Activated CD4-positive, alpha-beta T cell treated with anti-CD3 and anti-CD28 coated beads, Interleukin-2, amount 50 U/mL, for 1 hour (primary cell): ENCODE results near the gene SYT6.

Source experiments
- DNase-seq: peaks from one replicate; pipeline ENCODE4 v3.0.0-alpha.2; 2020

SYT6 gene

DNA sequence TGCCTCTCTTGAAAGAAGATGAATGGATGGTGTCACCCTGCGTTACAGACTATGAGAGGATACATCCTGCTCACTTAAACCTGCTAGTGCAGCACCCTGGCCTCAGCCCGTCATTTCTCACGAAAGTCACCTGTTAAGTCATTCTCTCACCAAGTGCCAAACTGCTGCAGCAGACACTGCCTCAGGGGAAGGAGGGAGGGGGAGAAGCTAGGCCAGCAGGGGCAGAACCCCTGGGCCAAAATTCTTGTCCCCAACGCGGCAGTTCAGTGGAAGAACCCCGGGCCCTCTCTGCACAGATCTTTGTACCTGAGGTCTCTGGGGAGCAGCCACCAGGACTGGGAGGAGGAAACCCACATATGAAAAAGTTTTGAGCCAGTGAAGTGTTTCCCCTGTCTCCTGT, 37.6 kb downstream of the SYT6 start:
- no peak for DNase-seq

- DNase-seq: no peak
Observed at GRCh38 chr1:114114185-114115094, 39.2 kb downstream of the SYT6 start.

DNA sequence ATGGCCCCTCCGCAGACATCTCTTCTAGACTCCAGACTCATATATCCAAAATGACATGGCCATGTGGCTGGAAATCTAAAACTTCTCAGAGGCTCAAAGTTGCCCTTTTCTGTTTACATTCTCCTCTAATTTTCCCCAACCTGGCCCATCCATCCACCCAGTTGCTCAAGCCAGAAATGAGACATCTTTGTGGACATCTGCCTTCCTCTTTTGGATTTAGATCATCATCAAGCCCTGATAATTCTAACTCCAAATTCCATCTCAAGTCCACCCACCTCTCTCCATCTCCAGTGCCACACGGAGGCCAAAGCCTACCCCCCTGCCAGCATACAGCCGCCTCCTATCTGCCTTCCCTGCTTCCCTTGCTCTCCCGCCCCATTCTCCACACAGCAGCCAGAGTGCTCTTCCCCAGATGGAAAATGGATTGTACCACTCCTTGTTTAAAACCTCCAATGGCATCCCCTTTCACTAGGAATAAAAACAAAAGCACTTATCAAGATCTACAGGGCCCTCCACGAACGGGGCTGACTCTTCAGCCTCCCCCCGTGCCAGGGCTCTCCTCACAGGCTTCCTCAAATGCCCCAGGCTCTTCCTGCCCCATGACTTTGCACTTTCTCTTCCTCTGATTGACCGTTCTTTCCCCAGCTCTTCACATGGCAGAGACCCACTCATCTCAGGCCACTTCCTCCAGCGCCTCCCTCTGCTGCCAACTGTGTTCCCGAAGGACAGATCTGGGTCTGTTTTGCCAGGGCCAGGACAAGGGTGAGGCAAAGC, 40.1 kb downstream of the SYT6 start:
- no peak for DNase-seq

GRCh38 chr1:114112775-114113174, 40.9 kb downstream of the SYT6 start:
- DNase-seq: no peak

GRCh38 chr1:114111731-114112641, 41.7 kb downstream of the SYT6 start:
- no peak for DNase-seq

GRCh38 chr1:114109981-114110380, 43.7 kb downstream of the SYT6 start:
- no peak for DNase-seq

DNA sequence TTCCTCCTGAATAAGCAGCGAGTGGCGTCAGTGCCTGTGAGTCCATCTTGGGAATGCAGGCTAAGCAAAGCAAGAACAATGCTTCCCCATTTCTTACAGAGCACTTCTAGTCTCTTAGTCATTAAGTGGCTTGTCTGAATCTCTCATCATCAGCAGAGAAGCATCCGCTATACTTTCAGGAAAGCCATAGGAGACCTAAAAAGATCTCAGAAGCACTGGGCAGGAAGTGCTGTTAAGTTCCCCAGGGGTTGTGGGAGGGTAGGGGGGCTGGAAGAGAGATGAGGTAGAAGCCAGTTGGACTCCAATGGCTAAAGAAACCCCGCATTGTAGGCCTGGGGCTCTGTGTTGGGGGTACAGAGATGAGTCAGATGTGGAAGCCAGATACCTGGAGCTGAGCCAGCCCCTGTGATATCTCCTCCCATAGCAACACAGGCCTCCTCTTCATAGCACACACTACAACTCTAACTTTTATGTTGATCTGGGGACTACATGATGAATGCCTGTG, 44.9 kb downstream of the SYT6 start:
- DNase-seq: no peak

GRCh38 chr1:114107474-114108435, 45.9 kb downstream of the SYT6 start:
- DNase-seq: no peak

GRCh38 chr1:114105421-114105979, 48.2 kb downstream of the SYT6 start:
- DNase-seq: no peak

DNA sequence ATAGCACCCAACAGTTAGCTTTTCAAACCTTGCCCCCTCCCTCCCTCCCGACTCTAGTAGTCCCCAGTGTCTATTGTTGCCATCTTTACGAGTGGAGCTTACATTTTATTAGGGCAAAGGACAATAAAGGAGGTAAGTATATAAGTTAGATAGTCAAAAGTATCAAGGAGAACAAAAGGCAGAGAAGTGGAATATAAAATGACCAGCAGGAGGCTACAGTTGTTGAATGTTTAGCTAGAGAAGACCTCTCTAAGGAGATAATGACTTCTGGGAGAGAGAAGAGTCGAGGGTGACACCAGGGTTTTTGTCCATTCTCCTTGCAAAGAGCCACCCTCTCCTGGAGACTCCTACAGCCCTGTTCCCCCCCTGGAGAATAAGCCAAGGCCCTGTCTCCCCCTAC, 48.7 kb downstream of the SYT6 start:
- no peak for DNase-seq

DNA sequence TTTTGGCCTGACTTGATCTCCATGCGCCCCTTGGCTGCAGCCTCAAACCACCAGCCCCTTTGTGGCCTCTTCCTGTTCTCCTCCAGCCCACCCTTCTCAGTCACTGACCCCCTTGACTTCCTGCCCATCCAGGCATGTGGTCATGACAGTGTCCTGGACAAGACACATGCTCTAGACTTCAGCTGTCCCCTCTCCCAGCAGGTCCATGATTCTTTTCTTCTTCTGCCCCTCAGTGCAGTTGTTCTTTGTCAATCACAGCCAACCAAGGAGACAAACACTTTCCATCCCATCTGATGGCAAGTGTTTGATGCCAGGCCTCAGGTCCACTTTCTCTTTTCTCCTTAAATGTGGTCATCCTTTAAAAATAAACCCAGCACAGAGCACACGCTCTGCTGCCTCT, 49.7 kb downstream of the SYT6 start:
- DNase-seq: no peak

- no peak for DNase-seq
Observed at GRCh38 chr1:114102136-114102535, 51.5 kb downstream of the SYT6 start.

GRCh38 chr1:114100148-114100547, 53.5 kb downstream of the SYT6 start:
- DNase-seq: no peak

GRCh38 chr1:114099268-114099667, 54.4 kb downstream of the SYT6 start:
- no peak for DNase-seq

DNA sequence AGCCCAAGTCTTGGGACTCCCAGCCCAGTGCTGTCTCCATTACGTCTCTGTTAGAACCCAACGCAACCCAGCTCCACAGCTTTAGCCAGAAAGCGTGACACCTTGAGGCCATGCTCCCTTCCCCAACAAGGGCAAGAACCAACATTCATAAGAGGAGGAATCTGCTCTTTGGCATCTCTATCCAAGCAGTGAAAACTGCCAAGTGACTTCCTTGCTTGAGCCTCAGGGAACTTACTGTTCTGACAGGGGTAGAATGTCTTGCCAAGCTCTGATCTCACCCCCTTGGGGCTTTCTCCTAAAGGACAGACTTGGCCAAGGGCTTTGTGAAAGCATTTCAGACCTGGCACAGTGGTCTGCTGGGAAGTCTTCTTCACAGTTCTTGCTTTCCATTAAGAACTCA, 56.6 kb downstream of the SYT6 start:
- no peak for DNase-seq

DNA sequence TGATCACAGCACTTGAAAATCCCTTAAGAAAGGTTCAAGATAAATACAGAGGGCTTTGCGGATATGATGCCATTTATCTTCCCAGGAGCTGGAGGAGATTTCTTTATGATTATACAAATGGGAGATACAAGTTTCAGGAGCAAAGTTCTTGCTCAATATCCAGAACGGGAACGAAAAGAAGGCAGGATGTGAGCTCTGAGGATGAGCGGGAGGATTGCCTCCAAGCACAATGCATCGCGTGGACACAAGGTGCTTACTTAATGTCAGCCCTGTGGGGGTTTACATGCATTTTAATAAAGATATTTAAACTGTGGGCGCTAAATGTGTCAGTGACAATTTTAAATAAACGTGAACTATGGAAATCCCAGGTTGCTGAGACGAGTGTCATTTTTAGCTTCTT, 59.0 kb downstream of the SYT6 start:
- no peak for DNase-seq

GRCh38 chr1:114094363-114094634, 59.4 kb downstream of the SYT6 start:
- no peak for DNase-seq

GRCh38 chr1:114093624-114094362, 59.9 kb downstream of the SYT6 start:
- DNase-seq: no peak

DNA sequence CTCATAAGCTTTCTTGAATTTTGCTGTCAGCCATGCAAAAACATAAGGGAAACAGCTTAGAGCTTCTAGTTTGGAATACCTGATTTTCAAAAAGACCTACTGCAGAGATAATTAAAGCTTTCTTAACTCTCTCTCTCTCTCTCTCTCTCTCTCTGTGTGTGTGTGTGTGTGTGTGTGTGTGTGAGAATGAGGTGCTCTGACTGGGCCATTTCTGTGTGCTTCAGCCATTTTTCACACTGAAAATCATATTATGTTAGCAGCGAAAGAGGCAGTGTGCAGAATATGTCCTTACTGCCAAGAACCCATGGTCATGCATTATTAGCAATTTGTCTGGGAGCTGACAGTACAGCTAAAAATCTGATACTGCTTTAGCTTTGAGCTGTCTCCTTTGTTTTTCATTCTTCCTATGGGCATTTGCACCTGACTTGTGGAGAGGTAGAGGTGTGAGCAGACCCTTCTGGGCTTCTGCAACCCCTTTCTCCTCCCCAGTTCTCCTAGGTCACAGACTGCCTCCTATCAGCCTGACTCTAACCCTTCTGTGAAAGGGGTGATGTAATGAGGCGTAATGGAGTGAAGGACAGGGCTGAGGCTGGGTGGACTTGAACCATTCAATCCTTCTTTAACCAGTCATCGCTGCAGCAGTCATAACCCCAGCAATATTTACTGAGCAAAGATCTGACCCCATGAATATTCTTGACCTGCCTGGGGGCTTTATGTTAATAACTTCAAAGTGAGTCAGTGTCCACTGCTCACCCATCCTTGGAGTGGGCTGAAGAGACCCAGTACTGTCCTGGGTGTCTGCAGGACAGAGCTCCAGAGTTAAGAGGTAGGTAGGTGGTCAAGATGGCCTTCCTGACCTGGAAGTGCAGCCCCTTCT, 61.2 kb downstream of the SYT6 start:
- no peak for DNase-seq

DNA sequence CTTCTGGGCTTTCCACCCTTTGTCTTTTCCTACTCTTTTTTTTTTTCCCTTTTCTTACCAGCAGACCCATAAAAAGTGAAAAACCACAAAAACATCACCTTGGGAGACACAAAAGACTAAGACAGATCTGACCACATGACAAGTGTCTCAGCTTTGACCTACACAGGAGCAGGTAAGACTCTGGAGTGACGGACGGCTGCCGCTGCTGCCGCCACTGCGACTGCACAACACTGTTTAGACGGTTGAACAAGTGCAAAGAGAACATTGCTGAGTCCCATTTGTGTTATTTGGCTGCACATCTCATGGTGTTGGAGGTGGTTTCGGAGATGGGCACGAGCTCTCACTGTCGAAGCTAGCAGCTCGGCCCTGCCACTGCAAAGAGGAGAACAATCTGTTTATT, 62.0 kb downstream of the SYT6 start:
- no peak for DNase-seq
